Measurements from ENCODE around the gene ATAT1. TPM values are rescaled to one million over a fixed set of nuclear protein-coding genes. Genes with fewer than 3 reads are reported as not detected.

The ATAT1 gene
- total RNA-seq, 2 experiments from 2014 or later, result 10.4 to 17.8 TPM

- POLR2A ChIA-PET, result interaction anchor here (1.0 kb wide), 1 partner anchor 34 kb away, joined by 4 read pairs; the partner anchor contains the start of genes MRPS18B and PPP1R10
- no peak overlapping the region for H3K4me3 ChIP-seq (ENCODE audit: low read depth, low read length, poor library complexity, severe bottlenecking)
- no peak overlapping the region for H3K27ac ChIP-seq (ENCODE audit: low read depth, low read length, poor library complexity, severe bottlenecking)
- no peaks in the 10 kb centered on the region for H3K9me3 ChIP-seq (ENCODE audit: low read length)
- H2AFZ ChIP-seq (ENCODE audit: low read length), result no peak overlapping the region
- H3K9me2 ChIP-seq (ENCODE audit: insufficient read depth, low read length), result no peaks in the 10 kb centered on the region
- peaks cover 12% of the 10 kb centered on the region for H3K4me1 ChIP-seq (ENCODE audit: insufficient read depth, low read length, poor library complexity, severe bottlenecking)
- DNase-seq (ENCODE audit: low spot score), result no peak
- no peak overlapping the region for H3K4me2 ChIP-seq (ENCODE audit: low read length)
- no peaks in the 10 kb centered on the region; the same call in 1 of the 2 replicates for H4K20me1 ChIP-seq (ENCODE audit: insufficient read depth, low read length)
- intact Hi-C loops (cut with micrococcal nuclease; ENCODE audit: unreplicated experiment), result no loop called here
- no peak for TF ChIP-seq CTCF (conservative IDR thresholded peaks at IDR 0.05; ENCODE audit: low read length)
- no TSS peak for BruUV-seq (replicated peaks)
- H3K36me3 ChIP-seq (ENCODE audit: insufficient read depth, low read length), result peaks cover 68% of the 10 kb centered on the region
- CTCF ChIA-PET (ENCODE audit: unreplicated experiment), result no interaction called here
- H3K79me2 ChIP-seq (ENCODE audit: insufficient read depth, low read depth, low read length), result peaks cover 27% of the 10 kb centered on the region; the same call in 1 of the 2 replicates
Observed at GRCh38 chr6:30651143-30651542, 24.5 kb downstream of the ATAT1 start.

DNA sequence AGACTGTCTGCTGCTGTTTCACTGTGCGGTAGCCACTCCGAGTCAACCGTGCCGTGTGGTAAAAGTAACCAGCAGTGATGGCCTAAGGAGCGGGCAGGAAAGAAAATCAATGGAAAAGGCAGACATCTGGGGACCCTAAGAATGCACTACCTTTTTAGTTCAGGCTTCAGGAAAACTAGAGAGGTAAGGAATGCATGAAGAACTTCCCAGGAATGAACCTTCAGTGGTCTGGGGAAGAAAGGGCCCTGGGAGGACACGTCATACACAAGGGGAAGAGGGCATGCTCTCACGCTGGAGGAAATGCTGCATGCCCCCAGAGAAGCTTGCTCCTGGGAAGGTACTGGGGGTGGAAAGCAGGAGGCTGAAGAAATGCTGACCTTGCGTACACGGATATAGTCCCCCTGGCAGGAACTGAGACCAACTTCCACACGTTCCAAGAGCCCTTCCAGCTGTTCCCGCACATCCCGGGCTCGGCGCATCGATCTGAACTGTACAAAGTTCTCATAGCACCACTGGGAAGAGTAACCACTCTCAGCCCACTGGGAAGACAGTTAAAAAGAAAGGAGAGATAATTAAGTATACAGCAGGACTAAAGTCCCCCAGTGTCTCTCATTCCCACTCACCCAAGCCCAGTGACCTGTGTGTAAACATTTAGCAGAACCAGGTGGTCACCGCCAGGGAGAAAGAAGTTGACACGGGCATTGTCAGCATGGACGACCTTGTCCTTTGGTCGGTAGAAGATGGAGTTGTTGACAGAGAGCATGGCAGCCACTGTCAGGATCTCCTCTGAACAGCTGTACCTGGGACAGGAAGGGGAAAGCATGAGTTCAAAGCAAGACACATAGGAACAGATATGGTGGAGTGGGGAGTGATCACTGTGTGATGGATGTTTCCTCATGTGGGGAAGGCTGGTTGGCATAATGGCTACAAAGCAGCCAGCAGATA lies 28.4 kb downstream of the ATAT1 start:
- no peak overlapping the region for H3K4me3 ChIP-seq (ENCODE audit: low read depth, low read length, poor library complexity, severe bottlenecking)
- no peak overlapping the region for H3K4me2 ChIP-seq (ENCODE audit: low read length)
- no peaks in the 10 kb centered on the region for H3K9me3 ChIP-seq (ENCODE audit: low read length)
- no peaks in the 10 kb centered on the region for H4K20me1 ChIP-seq (ENCODE audit: insufficient read depth, low read length)
- TF ChIP-seq CTCF (conservative IDR thresholded peaks at IDR 0.05; ENCODE audit: low read length), result no peak
- no peak for TF ChIP-seq EZH2phosphoT487 (IDR thresholded peaks at IDR 0.05; ENCODE audit: borderline replicate concordance, low read depth, low read length)
- ChIA-PET POLR2A (no interaction called here), CTCF (ENCODE audit: unreplicated experiment) (no interaction called here)
- DNase-seq (ENCODE audit: low spot score), result no peak
- no TSS peak for BruUV-seq (replicated peaks)
- intact Hi-C loops (cut with micrococcal nuclease; ENCODE audit: unreplicated experiment), result no loop called here
- no peaks in the 10 kb centered on the region for H3K79me2 ChIP-seq (ENCODE audit: insufficient read depth, low read depth, low read length)
- peaks cover 93% of the 10 kb centered on the region for H3K36me3 ChIP-seq (ENCODE audit: insufficient read depth, low read length)
- H3K4me1 ChIP-seq (ENCODE audit: insufficient read depth, low read length, poor library complexity, severe bottlenecking), result no peaks in the 10 kb centered on the region
- H2AFZ ChIP-seq (ENCODE audit: low read length), result no peak overlapping the region
- H3K27ac ChIP-seq (ENCODE audit: low read depth, low read length, poor library complexity, severe bottlenecking), result no peak overlapping the region
- no peaks in the 10 kb centered on the region for H3K9me2 ChIP-seq (ENCODE audit: insufficient read depth, low read length)

GRCh38 chr6:30655743-30656094 lies 29.0 kb downstream of the ATAT1 start:
- no peak overlapping the region for H3K4me3 ChIP-seq (ENCODE audit: low read depth, low read length, poor library complexity, severe bottlenecking)
- H3K27ac ChIP-seq (ENCODE audit: low read depth, low read length, poor library complexity, severe bottlenecking), result no peak overlapping the region
- ChIA-PET POLR2A (no interaction called here), CTCF (ENCODE audit: unreplicated experiment) (no interaction called here)
- no peak for DNase-seq (ENCODE audit: low spot score)
- H2AFZ ChIP-seq (ENCODE audit: low read length), result no peak overlapping the region
- H3K4me2 ChIP-seq (ENCODE audit: low read length), result no peak overlapping the region
- intact Hi-C loops (cut with micrococcal nuclease; ENCODE audit: unreplicated experiment), result no loop called here
- H3K79me2 ChIP-seq (ENCODE audit: insufficient read depth, low read depth, low read length), result no peaks in the 10 kb centered on the region
- no peaks in the 10 kb centered on the region for H4K20me1 ChIP-seq (ENCODE audit: insufficient read depth, low read length)
- no peaks in the 10 kb centered on the region for H3K4me1 ChIP-seq (ENCODE audit: insufficient read depth, low read length, poor library complexity, severe bottlenecking)
- no TSS peak for BruUV-seq (replicated peaks)
- TF ChIP-seq EZH2phosphoT487 (IDR thresholded peaks at IDR 0.05; ENCODE audit: borderline replicate concordance, low read depth, low read length), result no peak
- no peaks in the 10 kb centered on the region for H3K9me2 ChIP-seq (ENCODE audit: insufficient read depth, low read length)
- H3K36me3 ChIP-seq (ENCODE audit: insufficient read depth, low read length), result peaks cover 91% of the 10 kb centered on the region
- H3K9me3 ChIP-seq (ENCODE audit: low read length), result no peaks in the 10 kb centered on the region

Measured in OCI-LY7 (cell line).